Measurements from ENCODE around the gene SORCS2. TPM values are rescaled to one million over a fixed set of nuclear protein-coding genes. Genes with fewer than 3 reads are reported as not detected.

SORCS2 gene
- polyA plus RNA-seq, 3 donors: 0.46 to 0.55 TPM; not detected in 1

DNA sequence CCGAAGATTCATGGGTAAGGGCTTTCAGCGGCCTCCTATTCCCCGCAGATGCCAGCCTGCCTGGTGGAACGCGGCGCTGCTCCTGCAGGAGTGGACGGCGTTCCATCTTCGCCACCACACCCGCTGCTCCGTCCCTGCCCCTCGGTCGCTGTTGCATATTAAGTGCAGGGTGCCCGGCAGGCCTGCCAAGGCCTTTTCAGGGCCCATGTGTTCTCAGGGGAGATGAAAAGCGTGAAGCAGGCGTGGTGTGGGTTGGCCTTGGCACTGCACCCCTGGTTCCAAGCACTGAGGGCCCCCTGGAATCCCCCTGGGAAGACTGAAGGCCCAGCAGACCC lies 52.0 kb downstream of the SORCS2 start:
- intact Hi-C loops (cut with micrococcal nuclease): no loop called here
- Mint-ChIP-seq H3K27me3 (ENCODE audit: low read depth in 3 of 3) (peaks cover 2 to 6% (median 5%) of the 10 kb centered on the region in 3 donors), H3K4me1 (no peaks in the 10 kb centered on the region), H3K9me3 (peaks cover 2 to 9% (median 7%) of the 10 kb centered on the region in 7 donors), H3K36me3 (no peaks in the 10 kb centered on the region), H3K4me3 (no peak overlapping the region), H3K27ac (no peak overlapping the region)
- no peak overlapping the region for H3K4me2 ChIP-seq (replicated peaks; ENCODE audit: extremely low read depth, low read length, poor library complexity, severe bottlenecking)
- no peaks in the 10 kb centered on the region for H3K79me2 ChIP-seq (ENCODE audit: insufficient read depth, low read length)
- H3K27ac ChIP-seq (ENCODE audit: low read depth in 1 of 2, low read length in 2 of 2): no peak overlapping the region
- H3K36me3 ChIP-seq (replicated peaks in 1 of 2; ENCODE audit: control insufficient read depth in 1 of 2, insufficient read depth in 2 of 2, low read length in 2 of 2): no peaks in the 10 kb centered on the region
- TF ChIP-seq CTCF (IDR thresholded peaks at IDR 0.05): no peak
- no peaks in the 10 kb centered on the region for H3K4me1 ChIP-seq (ENCODE audit: control insufficient read depth in 1 of 2, insufficient read depth in 2 of 2, low read length in 2 of 2)
- WGBS (ENCODE audit: insufficient coverage): 97% methylated on average over 16 of the region's 16 CpGs
- H4K20me1 ChIP-seq (ENCODE audit: insufficient read depth, low read length): no peaks in the 10 kb centered on the region
- no peak overlapping the region for H3K9ac ChIP-seq (ENCODE audit: insufficient read depth, low read length, poor library complexity, severe bottlenecking)
- DNase-seq: no peak
- H3K9me3 ChIP-seq (replicated peaks in 1 of 2; ENCODE audit: control insufficient read depth in 1 of 2, insufficient read depth in 1 of 2, low read length in 2 of 2): peaks cover 0 to 3% of the 10 kb centered on the region in 2 donors
- no peak overlapping the region for H2AFZ ChIP-seq (ENCODE audit: insufficient read depth, low read depth, low read length, poor library complexity, severe bottlenecking)
- H3K4me3 ChIP-seq (replicated peaks in 1 of 3; ENCODE audit: low read depth in 2 of 3, low read length in 3 of 3): no peak overlapping the region
- no peaks in the 10 kb centered on the region for H3K27me3 ChIP-seq (ENCODE audit: control insufficient read depth in 2 of 2, insufficient read depth in 2 of 2, low read length in 2 of 2)

DNA sequence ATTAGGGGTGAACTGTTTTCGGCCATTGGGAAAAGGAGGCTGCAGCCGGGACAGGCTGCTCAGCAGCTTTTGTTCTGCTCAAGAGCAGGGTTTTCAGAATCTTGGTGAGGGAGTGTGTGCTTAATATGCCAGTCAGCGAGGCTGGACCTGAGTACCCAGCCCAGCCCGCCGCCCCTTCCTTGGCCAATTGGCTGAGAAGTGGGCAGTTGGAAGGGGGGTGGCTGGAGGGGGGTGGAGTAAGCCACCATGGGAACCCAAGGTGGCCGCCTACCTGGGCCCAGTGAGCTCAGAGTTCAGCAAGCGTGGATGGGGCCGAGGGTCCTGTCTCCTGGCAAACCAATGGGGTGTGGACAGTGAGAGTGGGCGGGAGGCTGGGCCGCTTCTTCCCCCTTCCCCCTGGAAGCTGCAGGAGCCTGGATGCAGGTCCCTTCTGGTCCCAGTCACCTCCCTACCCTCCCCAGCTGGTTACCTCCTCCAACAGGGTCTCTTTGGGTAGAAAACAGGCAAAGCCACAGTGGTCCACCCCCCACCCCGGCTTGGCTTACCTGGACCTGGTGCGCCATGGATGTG lies 52.5 kb downstream of the SORCS2 start:
- no peak overlapping the region for H3K27ac ChIP-seq (ENCODE audit: low read depth in 1 of 2, low read length in 2 of 2)
- intact Hi-C loops (cut with micrococcal nuclease): no loop called here
- H3K4me1 ChIP-seq (ENCODE audit: control insufficient read depth in 1 of 2, insufficient read depth in 2 of 2, low read length in 2 of 2): no peaks in the 10 kb centered on the region
- no peak overlapping the region for H3K9ac ChIP-seq (ENCODE audit: insufficient read depth, low read length, poor library complexity, severe bottlenecking)
- H3K9me3 ChIP-seq (replicated peaks in 1 of 2; ENCODE audit: control insufficient read depth in 1 of 2, insufficient read depth in 1 of 2, low read length in 2 of 2): peaks cover 0 to 3% of the 10 kb centered on the region in 2 donors
- H3K4me2 ChIP-seq (replicated peaks; ENCODE audit: extremely low read depth, low read length, poor library complexity, severe bottlenecking): no peak overlapping the region
- no peak overlapping the region for H2AFZ ChIP-seq (ENCODE audit: insufficient read depth, low read depth, low read length, poor library complexity, severe bottlenecking)
- Mint-ChIP-seq H3K36me3 (no peaks in the 10 kb centered on the region), H3K27me3 (ENCODE audit: low read depth in 3 of 3) (peaks cover 2 to 6% (median 5%) of the 10 kb centered on the region in 3 donors), H3K9me3 (peaks cover 2 to 9% (median 7%) of the 10 kb centered on the region in 7 donors), H3K4me1 (no peaks in the 10 kb centered on the region), H3K27ac (no peak overlapping the region), H3K4me3 (no peak overlapping the region)
- WGBS (ENCODE audit: insufficient coverage): 92% methylated on average over 8 of the region's 12 CpGs
- no peak for DNase-seq
- H3K4me3 ChIP-seq (replicated peaks in 1 of 3; ENCODE audit: low read depth in 2 of 3, low read length in 3 of 3): no peak overlapping the region
- no peak for TF ChIP-seq CTCF (IDR thresholded peaks at IDR 0.05)
- no peaks in the 10 kb centered on the region for H3K36me3 ChIP-seq (replicated peaks in 1 of 2; ENCODE audit: control insufficient read depth in 1 of 2, insufficient read depth in 2 of 2, low read length in 2 of 2)
- H4K20me1 ChIP-seq (ENCODE audit: insufficient read depth, low read length): no peaks in the 10 kb centered on the region
- H3K27me3 ChIP-seq (ENCODE audit: control insufficient read depth in 2 of 2, insufficient read depth in 2 of 2, low read length in 2 of 2): no peaks in the 10 kb centered on the region
- H3K79me2 ChIP-seq (ENCODE audit: insufficient read depth, low read length): no peaks in the 10 kb centered on the region

Measured in CD14-positive monocyte (primary cell).